Neural progenitor cell (in vitro differentiated cells): ENCODE data around the gene TMEM178B. TPM values are rescaled to one million over a fixed set of nuclear protein-coding genes. Genes with fewer than 3 reads are reported as not detected.
"Not testable (repeated sequence)": the region's sequence is repeated elsewhere in the genome, so short reads cannot be mapped to it uniquely, and the experiment has no call there.

Source experiments
- DNase-seq: peaks from one replicate; pipeline ENCODE4 v3.0.0-alpha.2; 2016; ENCODE audit warnings: low spot score
- H2AFZ ChIP-seq: fragments of 200-600 bp; sonication (generic); replicated peaks from 2 replicates; pipeline ENCODE4 v1.6.1; 2016; ENCODE audit warnings: antibody characterized with exemption
- H3F3A ChIP-seq: fragments of 200-600 bp; sonication (generic); 2 replicates; pipeline ENCODE4 v1.6.1; 2016; ENCODE audit warnings: antibody characterized with exemption, low read depth
- H3K27ac ChIP-seq: fragments of 200-600 bp; sonication (generic); 2 replicates; pipeline ENCODE4 v1.5.1; 2016; ENCODE audit warnings: mild to moderate bottlenecking
- H3K27me3 ChIP-seq: fragments of 200-600 bp; sonication (generic); 2 replicates; pipeline ENCODE4 v1.6.1; 2016; ENCODE audit warnings: mild to moderate bottlenecking, moderate library complexity
- H3K36me3 ChIP-seq: fragments of 200-600 bp; sonication (generic); 2 replicates; pipeline ENCODE4 v1.5.1; 2016
- H3K4me1 ChIP-seq: fragments of 200-600 bp; sonication (generic); 2 replicates; pipeline ENCODE4 v1.6.1; 2016; ENCODE audit warnings: mixed run types
- H3K4me2 ChIP-seq: fragments of 200-600 bp; sonication (generic); 2 replicates; pipeline ENCODE4 v1.6.1; 2016
- H3K4me3 ChIP-seq: fragments of 200-600 bp; sonication (generic); 2 replicates; pipeline ENCODE4 v1.5.1; 2016
- H3K79me2 ChIP-seq: fragments of 200-600 bp; sonication (generic); 2 replicates; pipeline ENCODE4 v1.6.1; 2016; ENCODE audit warnings: low read depth
- H3K9ac ChIP-seq: fragments of 200-600 bp; sonication (generic); 2 replicates; pipeline ENCODE4 v1.6.1; 2016
- H3K9me3 ChIP-seq: fragments of 200-600 bp; sonication (generic); 2 replicates; pipeline ENCODE4 v1.5.1; 2016; ENCODE audit warnings: low read depth
- H4K20me1 ChIP-seq: fragments of 200-600 bp; sonication (generic); 2 replicates; pipeline ENCODE4 v1.6.1; 2016; ENCODE audit warnings: low read depth
- H3K27ac Mint-ChIP-seq: 3 replicates; pipeline ENCODE4 v1.8.0; 2021; ENCODE audit warnings: mixed read lengths
- H3K27me3 Mint-ChIP-seq: 2 replicates; pipeline ENCODE4 v1.8.0; 2022; ENCODE audit warnings: low read depth, mild to moderate bottlenecking, inconsistent platforms, moderate library complexity, mixed read lengths; ENCODE audit not compliant: insufficient read depth
- H3K36me3 Mint-ChIP-seq: 3 replicates; pipeline ENCODE4 v1.8.0; 2021; ENCODE audit warnings: mixed read lengths
- H3K4me1 Mint-ChIP-seq: 3 replicates; pipeline ENCODE4 v1.8.0; 2021; ENCODE audit warnings: mixed read lengths
- H3K4me3 Mint-ChIP-seq: 3 replicates; pipeline ENCODE4 v1.8.0; 2021; ENCODE audit warnings: mild to moderate bottlenecking, moderate library complexity, mixed read lengths
- H3K9me3 Mint-ChIP-seq: 3 replicates; pipeline ENCODE4 v1.8.0; 2020; ENCODE audit warnings: mixed read lengths
- EZH2 ChIP-seq: fragments of 200-600 bp; sonication (generic); IDR thresholded peaks from 2 replicates; pipeline ENCODE4 v1.6.1; 2017; ENCODE audit warnings: antibody characterized with exemption, mild to moderate bottlenecking, moderate library complexity
- EZH2phosphoT487 ChIP-seq: fragments of 200-600 bp; sonication (generic); IDR thresholded peaks from 2 replicates; pipeline ENCODE4 v1.6.1; 2017; ENCODE audit warnings: antibody characterized with exemption
- total RNA-seq: library from RNA; depleted of rRNA; stranded (reverse); fragments of >200 nt; gene quantifications from 2 replicates; pipeline ENCODE4 v1.2.3, GENCODE V29; 2015; ENCODE audit warnings: low replicate concordance
- TF ChIP-seq, protein P1 (sequence below): fragments of 200-600 bp; sonication (generic); IDR thresholded peaks from 2 replicates; pipeline ENCODE4 v1.5.1; 2017; ENCODE audit warnings: antibody characterized with exemption, mild to moderate bottlenecking

TMEM178B gene
- total RNA-seq, 1 donor from 2014 or later: 2.9 TPM

- peaks cover 5% of the 10 kb centered on the region for H3K36me3 ChIP-seq
- H3K4me3 ChIP-seq: no peak overlapping the region
- H3K27ac ChIP-seq: no peak overlapping the region
- no peak overlapping the region for H2AFZ ChIP-seq
- H3K4me1 ChIP-seq: no peaks in the 10 kb centered on the region
- H3F3A ChIP-seq: no peaks in the 10 kb centered on the region
- no peaks in the 10 kb centered on the region for H3K9me3 ChIP-seq
- Mint-ChIP-seq H3K4me3 (no peak overlapping the region), H3K36me3 (no peaks in the 10 kb centered on the region), H3K9me3 (no peaks in the 10 kb centered on the region), H3K27ac (no peak overlapping the region), H3K4me1 (no peaks in the 10 kb centered on the region), H3K27me3 (no peaks in the 10 kb centered on the region)
- no peak overlapping the region for H3K4me2 ChIP-seq
- no peaks in the 10 kb centered on the region for H3K79me2 ChIP-seq
- H3K9ac ChIP-seq: no peak overlapping the region
- TF ChIP-seq, protein P1, sequence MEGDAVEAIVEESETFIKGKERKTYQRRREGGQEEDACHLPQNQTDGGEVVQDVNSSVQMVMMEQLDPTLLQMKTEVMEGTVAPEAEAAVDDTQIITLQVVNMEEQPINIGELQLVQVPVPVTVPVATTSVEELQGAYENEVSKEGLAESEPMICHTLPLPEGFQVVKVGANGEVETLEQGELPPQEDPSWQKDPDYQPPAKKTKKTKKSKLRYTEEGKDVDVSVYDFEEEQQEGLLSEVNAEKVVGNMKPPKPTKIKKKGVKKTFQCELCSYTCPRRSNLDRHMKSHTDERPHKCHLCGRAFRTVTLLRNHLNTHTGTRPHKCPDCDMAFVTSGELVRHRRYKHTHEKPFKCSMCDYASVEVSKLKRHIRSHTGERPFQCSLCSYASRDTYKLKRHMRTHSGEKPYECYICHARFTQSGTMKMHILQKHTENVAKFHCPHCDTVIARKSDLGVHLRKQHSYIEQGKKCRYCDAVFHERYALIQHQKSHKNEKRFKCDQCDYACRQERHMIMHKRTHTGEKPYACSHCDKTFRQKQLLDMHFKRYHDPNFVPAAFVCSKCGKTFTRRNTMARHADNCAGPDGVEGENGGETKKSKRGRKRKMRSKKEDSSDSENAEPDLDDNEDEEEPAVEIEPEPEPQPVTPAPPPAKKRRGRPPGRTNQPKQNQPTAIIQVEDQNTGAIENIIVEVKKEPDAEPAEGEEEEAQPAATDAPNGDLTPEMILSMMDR: no peak
- TF ChIP-seq EZH2phosphoT487: no peak
- no peak for TF ChIP-seq EZH2
- H4K20me1 ChIP-seq: no peaks in the 10 kb centered on the region
- DNase-seq: no peak
- H3K27me3 ChIP-seq: no peaks in the 10 kb centered on the region
These were observed 304.5 kb downstream of the TMEM178B start for GRCh38 chr7:141378405-141378804.

DNA sequence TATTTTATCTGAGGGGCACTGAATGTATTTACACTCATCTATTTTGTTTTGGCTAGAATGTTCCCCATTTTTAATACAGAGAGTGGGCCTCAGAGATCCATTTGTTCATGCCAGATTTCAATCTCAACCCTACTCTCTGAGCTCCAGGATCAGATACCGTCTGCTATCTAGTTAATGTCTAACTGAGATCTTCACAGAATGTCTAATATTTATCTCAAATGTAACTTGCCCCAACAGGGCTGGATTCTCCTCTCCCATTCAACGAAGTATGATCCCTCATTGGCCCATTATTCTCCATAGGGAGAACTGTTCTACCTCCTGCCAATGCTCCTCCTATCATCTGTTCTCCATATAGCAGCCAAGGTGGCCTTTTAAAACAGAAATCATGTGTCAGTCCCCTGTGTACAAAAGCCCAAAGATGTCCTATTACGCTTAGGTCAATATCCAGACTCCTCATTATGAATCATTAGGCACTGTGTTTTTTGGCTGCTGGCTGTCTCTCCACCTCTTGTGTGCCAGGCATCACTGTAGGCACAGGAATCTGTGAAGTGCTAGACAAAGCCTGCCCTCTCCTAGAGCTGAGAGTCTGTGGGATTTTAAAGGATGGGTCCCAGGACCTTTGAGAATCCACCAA is 308.0 kb downstream of the TMEM178B start:
- no peaks in the 10 kb centered on the region for H3K9me3 ChIP-seq
- peaks cover 2% of the 10 kb centered on the region for H3K36me3 ChIP-seq
- Mint-ChIP-seq H3K9me3 (peaks cover 9% of the 10 kb centered on the region), H3K27me3 (peaks cover 2% of the 10 kb centered on the region), H3K27ac (no peak overlapping the region), H3K36me3 (no peaks in the 10 kb centered on the region), H3K4me1 (no peaks in the 10 kb centered on the region), H3K4me3 (no peak overlapping the region)
- no peak overlapping the region for H3K4me3 ChIP-seq
- no peaks in the 10 kb centered on the region for H4K20me1 ChIP-seq
- H3K79me2 ChIP-seq: no peaks in the 10 kb centered on the region
- no peak overlapping the region for H3K4me2 ChIP-seq
- H3K27ac ChIP-seq: no peak overlapping the region
- no peak for DNase-seq
- H3K27me3 ChIP-seq: no peaks in the 10 kb centered on the region
- no peak for TF ChIP-seq EZH2phosphoT487
- TF ChIP-seq, protein P1: no peak
- TF ChIP-seq EZH2: no peak
- no peaks in the 10 kb centered on the region for H3F3A ChIP-seq
- H3K4me1 ChIP-seq: no peaks in the 10 kb centered on the region
- H3K9ac ChIP-seq: no peak overlapping the region
- no peak overlapping the region for H2AFZ ChIP-seq

- not testable (repeated sequence) for H3K27me3 Mint-ChIP-seq, H2AFZ ChIP-seq, H3K27me3 ChIP-seq, H3K4me2 ChIP-seq, H3K9me3 ChIP-seq, H3F3A ChIP-seq, H3K79me2 ChIP-seq, H3K4me1 Mint-ChIP-seq, H3K4me3 ChIP-seq, H4K20me1 ChIP-seq, H3K9me3 Mint-ChIP-seq, DNase-seq, H3K27ac Mint-ChIP-seq, H3K27ac ChIP-seq, H3K9ac ChIP-seq, H3K36me3 Mint-ChIP-seq, H3K36me3 ChIP-seq, H3K4me1 ChIP-seq, H3K4me3 Mint-ChIP-seq
These were observed 309.5 kb downstream of the TMEM178B start for GRCh38 chr7:141383356-141383755.

- peaks cover 2% of the 10 kb centered on the region for H3K27me3 Mint-ChIP-seq
- Histone ChIP-seq H3K27me3 (no peaks in the 10 kb centered on the region), H4K20me1 (no peaks in the 10 kb centered on the region), H3K9ac (no peak overlapping the region), H3K4me3 (no peak overlapping the region), H3F3A (no peaks in the 10 kb centered on the region), H2AFZ (no peak overlapping the region), H3K4me2 (no peak overlapping the region), H3K79me2 (no peaks in the 10 kb centered on the region), H3K27ac (no peak overlapping the region), H3K9me3 (no peaks in the 10 kb centered on the region), H3K4me1 (no peaks in the 10 kb centered on the region), H3K36me3 (no peaks in the 10 kb centered on the region)
- no peak for DNase-seq
- no peak for TF ChIP-seq EZH2
- no peaks in the 10 kb centered on the region for H3K4me1 Mint-ChIP-seq
- no peaks in the 10 kb centered on the region for H3K36me3 Mint-ChIP-seq
- H3K9me3 Mint-ChIP-seq: peaks cover 9% of the 10 kb centered on the region
- no peak overlapping the region for H3K27ac Mint-ChIP-seq
- H3K4me3 Mint-ChIP-seq: no peak overlapping the region
These were observed 313.0 kb downstream of the TMEM178B start for GRCh38 chr7:141386881-141387280.
